ENCODE results near the gene NHERF2. TPM values are rescaled to one million over a fixed set of nuclear protein-coding genes. Genes with fewer than 3 reads are reported as not detected.
A peak's percentile ranks its signal among the peaks of the same experiment; 100 is the strongest.

NHERF2 gene
- total RNA-seq, 1 experiment from 2014 or later = 104 TPM

DNA sequence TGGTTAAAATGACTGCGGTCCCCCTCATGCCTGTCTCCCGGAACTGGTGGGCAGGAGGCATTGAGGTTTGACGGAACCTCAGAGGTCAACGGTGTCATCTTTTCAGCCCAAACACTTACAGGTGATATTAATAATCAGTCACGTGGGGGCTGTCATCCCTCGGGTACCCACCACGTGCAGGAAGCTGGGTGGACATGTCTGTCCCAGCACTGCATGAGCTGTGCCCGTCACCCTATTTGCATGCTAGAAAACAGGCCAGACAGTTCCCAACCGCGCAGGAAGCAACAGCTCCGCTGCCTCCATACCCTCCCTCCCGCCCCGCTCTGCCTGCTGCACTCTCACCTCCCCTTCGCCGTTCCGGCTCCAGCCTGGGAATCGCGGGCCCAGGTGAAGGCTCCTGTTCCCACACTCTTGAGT lies 35.6 kb upstream of the NHERF2 start:
- Histone ChIP-seq H3K4me3 (no peak overlapping the region), H4K20me1 (ENCODE audit: insufficient read depth) (no peaks in the 10 kb centered on the region), H3F3A (ENCODE audit: insufficient read depth, low read depth) (peaks cover 64% of the 10 kb centered on the region), H3K36me3 (ENCODE audit: low read depth) (no peaks in the 10 kb centered on the region; the same call in 1 of the 2 replicates), H3K9me3 (ENCODE audit: insufficient read depth, low read depth) (no peaks in the 10 kb centered on the region), H2AFZ (no peak overlapping the region), H3K9me2 (ENCODE audit: insufficient read depth) (no peaks in the 10 kb centered on the region), H3K27ac (no peak overlapping the region), H3K79me2 (ENCODE audit: low read depth) (no peaks in the 10 kb centered on the region), H3K4me2 (no peak overlapping the region), H3K4me1 (replicated peaks; ENCODE audit: insufficient read depth) (peaks cover 32% of the 10 kb centered on the region), H3K27me3 (ENCODE audit: insufficient read depth, low read depth) (no peaks in the 10 kb centered on the region)
- POLR2A ChIA-PET (ENCODE audit: unreplicated experiment) = no interaction called here
- BruUV-seq (replicated peaks) = no TSS peak
- DNase-seq = no peak
- intact Hi-C loops (cut with micrococcal nuclease; ENCODE audit: unreplicated experiment) = no loop called here
- TF ChIP-seq EZH2 (IDR thresholded peaks at IDR 0.05; ENCODE audit: low read depth) = no peak
- TF ChIP-seq, protein P1, sequence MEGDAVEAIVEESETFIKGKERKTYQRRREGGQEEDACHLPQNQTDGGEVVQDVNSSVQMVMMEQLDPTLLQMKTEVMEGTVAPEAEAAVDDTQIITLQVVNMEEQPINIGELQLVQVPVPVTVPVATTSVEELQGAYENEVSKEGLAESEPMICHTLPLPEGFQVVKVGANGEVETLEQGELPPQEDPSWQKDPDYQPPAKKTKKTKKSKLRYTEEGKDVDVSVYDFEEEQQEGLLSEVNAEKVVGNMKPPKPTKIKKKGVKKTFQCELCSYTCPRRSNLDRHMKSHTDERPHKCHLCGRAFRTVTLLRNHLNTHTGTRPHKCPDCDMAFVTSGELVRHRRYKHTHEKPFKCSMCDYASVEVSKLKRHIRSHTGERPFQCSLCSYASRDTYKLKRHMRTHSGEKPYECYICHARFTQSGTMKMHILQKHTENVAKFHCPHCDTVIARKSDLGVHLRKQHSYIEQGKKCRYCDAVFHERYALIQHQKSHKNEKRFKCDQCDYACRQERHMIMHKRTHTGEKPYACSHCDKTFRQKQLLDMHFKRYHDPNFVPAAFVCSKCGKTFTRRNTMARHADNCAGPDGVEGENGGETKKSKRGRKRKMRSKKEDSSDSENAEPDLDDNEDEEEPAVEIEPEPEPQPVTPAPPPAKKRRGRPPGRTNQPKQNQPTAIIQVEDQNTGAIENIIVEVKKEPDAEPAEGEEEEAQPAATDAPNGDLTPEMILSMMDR (conservative IDR thresholded peaks at IDR 0.05) = no peak
- CTCF ChIA-PET = no interaction called here

DNA sequence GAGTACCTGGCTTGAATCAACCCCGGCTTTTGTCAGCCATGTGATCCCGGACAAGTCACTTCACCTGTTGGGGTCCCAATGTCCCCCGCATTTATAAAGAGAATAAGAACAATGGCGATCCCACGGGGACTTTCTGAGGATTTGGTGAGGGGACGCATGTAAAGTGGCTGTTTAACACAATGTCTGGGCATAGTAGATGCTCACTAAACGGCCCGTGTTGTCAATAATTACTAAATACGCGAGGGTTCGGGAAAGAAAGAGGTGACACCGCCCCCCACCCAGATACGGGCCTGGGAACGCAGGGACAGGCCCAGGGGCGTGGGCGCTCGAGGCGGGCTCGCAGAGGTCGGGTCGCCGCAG lies 35.1 kb upstream of the NHERF2 start:
- DNase-seq = no peak
- Histone ChIP-seq H4K20me1 (ENCODE audit: insufficient read depth) (no peaks in the 10 kb centered on the region), H3F3A (ENCODE audit: insufficient read depth, low read depth) (peaks cover 68% of the 10 kb centered on the region), H3K36me3 (ENCODE audit: low read depth) (no peaks in the 10 kb centered on the region), H2AFZ (no peak overlapping the region), H3K9me2 (ENCODE audit: insufficient read depth) (no peaks in the 10 kb centered on the region), H3K4me1 (replicated peaks; ENCODE audit: insufficient read depth) (peaks cover 30% of the 10 kb centered on the region), H3K4me3 (no peak overlapping the region), H3K4me2 (peak overlapping the region; percentile 24; the same call in 1 of the 2 replicates), H3K79me2 (ENCODE audit: low read depth) (no peaks in the 10 kb centered on the region), H3K9me3 (ENCODE audit: insufficient read depth, low read depth) (no peaks in the 10 kb centered on the region), H3K27me3 (ENCODE audit: insufficient read depth, low read depth) (no peaks in the 10 kb centered on the region), H3K27ac (no peak overlapping the region)
- ChIA-PET CTCF (no interaction called here), POLR2A (ENCODE audit: unreplicated experiment) (no interaction called here)
- TSS peak; percentile 55 for BruUV-seq (replicated peaks)
- TF ChIP-seq, protein P1 (conservative IDR thresholded peaks at IDR 0.05) = no peak
- TF ChIP-seq EZH2 (IDR thresholded peaks at IDR 0.05; ENCODE audit: low read depth) = no peak
- intact Hi-C loops (cut with micrococcal nuclease; ENCODE audit: unreplicated experiment) = no loop called here

DNA sequence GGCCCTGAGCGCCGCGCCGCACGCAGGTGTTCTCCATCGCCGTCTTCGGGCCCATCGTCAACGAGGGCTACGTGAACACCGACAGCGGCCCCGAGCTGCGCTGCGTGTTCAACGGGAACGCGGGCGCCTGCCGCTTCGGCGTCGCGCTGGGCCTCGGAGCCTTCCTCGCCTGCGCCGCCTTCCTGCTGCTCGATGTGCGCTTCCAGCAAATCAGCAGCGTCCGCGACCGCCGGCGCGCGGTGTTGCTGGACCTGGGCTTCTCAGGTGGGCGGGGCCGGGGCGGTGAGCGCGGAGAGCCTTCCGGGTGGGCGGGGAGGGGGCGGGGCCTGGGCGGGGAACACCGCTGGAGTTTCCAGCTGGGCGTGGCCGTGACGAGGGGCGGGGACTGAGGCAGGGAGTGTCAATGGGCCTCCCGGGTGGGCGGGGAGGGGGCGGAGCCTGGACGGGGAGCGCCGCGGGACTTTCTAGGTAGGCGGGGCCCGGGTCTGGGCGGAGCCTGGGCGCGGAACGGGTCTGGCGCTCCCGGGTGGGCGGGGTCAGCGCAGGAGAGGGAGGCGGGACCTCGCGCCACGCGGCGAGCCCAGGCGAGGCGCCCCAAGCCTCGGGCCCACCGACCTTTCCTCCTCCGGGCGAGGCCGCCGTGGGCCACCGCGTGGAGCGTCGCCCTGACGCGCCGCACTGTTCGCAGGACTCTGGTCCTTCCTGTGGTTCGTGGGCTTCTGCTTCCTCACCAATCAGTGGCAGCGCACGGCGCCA lies 34.6 kb upstream of the NHERF2 start:
- Histone ChIP-seq H3K4me2 (peak overlapping the region; percentile 24; the same call in 1 of the 2 replicates), H3F3A (ENCODE audit: insufficient read depth, low read depth) (peaks cover 71% of the 10 kb centered on the region), H3K36me3 (ENCODE audit: low read depth) (no peaks in the 10 kb centered on the region), H3K27me3 (ENCODE audit: insufficient read depth, low read depth) (no peaks in the 10 kb centered on the region), H2AFZ (no peak overlapping the region), H3K27ac (no peak overlapping the region), H3K9me2 (ENCODE audit: insufficient read depth) (no peaks in the 10 kb centered on the region), H4K20me1 (ENCODE audit: insufficient read depth) (no peaks in the 10 kb centered on the region), H3K9me3 (ENCODE audit: insufficient read depth, low read depth) (no peaks in the 10 kb centered on the region), H3K79me2 (ENCODE audit: low read depth) (no peaks in the 10 kb centered on the region), H3K4me3 (no peak overlapping the region), H3K4me1 (replicated peaks; ENCODE audit: insufficient read depth) (peaks cover 30% of the 10 kb centered on the region)
- POLR2A ChIA-PET (ENCODE audit: unreplicated experiment) = interaction anchor here (0.6 kb wide), 3 partner anchors 43 to 94 kb away, joined by 3 to 14 read pairs (median 4); no protein-coding TSS in a partner anchor
- TF ChIP-seq EZH2 (IDR thresholded peaks at IDR 0.05; ENCODE audit: low read depth) = no peak
- TF ChIP-seq, protein P1 (conservative IDR thresholded peaks at IDR 0.05) = no peak
- no TSS peak for BruUV-seq (replicated peaks)
- peak; percentile 60 to 94 for DNase-seq
- CTCF ChIA-PET = interaction anchor here (0.6 kb wide), 1 partner anchor 30 kb away, joined by 3 read pairs; no protein-coding TSS in a partner anchor
- intact Hi-C loops (cut with micrococcal nuclease; ENCODE audit: unreplicated experiment) = no loop called here

Measured in PC-9 (cell line).